Gastroesophageal sphincter (tissue), 4 donors: ENCODE results near the gene RAB3D. TPM values are rescaled to one million over a fixed set of nuclear protein-coding genes. Genes with fewer than 3 reads are reported as not detected.

Experiments used
- ATAC-seq: fragments of 150-250 bp; one replicate; pipeline ENCODE4 v1.9.1; 2016; ENCODE audit warnings: mild to moderate bottlenecking, moderate library complexity
- H3K27ac ChIP-seq, 4 donors: fragments of 200-600 bp; sonication (generic) in 3 of 4; 1 replicate in 3 of 4; 2 replicates in 1 of 4; pipeline ENCODE4 v1.5.1; 2016 to 2019
- H3K27me3 ChIP-seq: fragments of 200-600 bp; sonication (generic); one replicate; pipeline ENCODE4 v1.5.1; 2019
- H3K36me3 ChIP-seq, 2 donors: fragments of 200-600 bp; sonication (generic); one replicate each; pipeline ENCODE4 v1.5.1; 2019; ENCODE audit warnings: control low read depth in 1 of 2
- H3K4me1 ChIP-seq, 3 donors: fragments of 200-600 bp; sonication (generic); 1 replicate in 2 of 3; 2 replicates in 1 of 3; pipeline ENCODE4 v1.5.1; 2016 to 2019; ENCODE audit warnings: control low read depth in 2 of 3
- H3K4me3 ChIP-seq, 2 donors: fragments of 200-600 bp; sonication (generic); one replicate each; pipeline ENCODE4 v1.5.1; 2019; ENCODE audit warnings: mild to moderate bottlenecking in 1 of 2, moderate library complexity in 1 of 2
- H3K9me3 ChIP-seq, 3 donors: fragments of 200-600 bp; sonication (generic); one replicate each; pipeline ENCODE4 v1.5.1; 2017 to 2019; ENCODE audit warnings: control low read depth in 2 of 3
- CTCF ChIP-seq, 4 experiments: fragments of 200-600 bp in 2 of 4; fragments of 450-650 bp in 2 of 4; sonication (generic) in 1 of 4; IDR thresholded peaks; one replicate each; pipeline ENCODE4 v1.5.1; 2017 to 2019; ENCODE audit warnings: antibody characterized with exemption in 4 of 4, mild to moderate bottlenecking in 2 of 4, moderate library complexity in 2 of 4
- EP300 ChIP-seq: sonication (generic); formaldehyde crosslinking; IDR thresholded peaks from one replicate; pipeline ENCODE4 v1.6.1; 2017; ENCODE audit warnings: antibody characterized with exemption, mild to moderate bottlenecking
- POLR2A ChIP-seq, 2 donors: fragments of 450-650 bp; IDR thresholded peaks; one replicate each; pipeline ENCODE4 v1.6.1; 2017; ENCODE audit warnings: antibody characterized with exemption in 2 of 2, mild to moderate bottlenecking in 2 of 2, moderate library complexity in 1 of 2
- POLR2AphosphoS5 ChIP-seq: sonication (generic); formaldehyde crosslinking; IDR thresholded peaks from one replicate; pipeline ENCODE4 v1.6.1; 2017; ENCODE audit warnings: antibody characterized with exemption
- WGBS, 2 donors: methylation state at CpG; one replicate each; pipeline ENCODE4 v1.1.5; 2018; ENCODE audit warnings: low coverage in 1 of 2; 5-methylcytosine and 5-hydroxymethylcytosine counted together
- total RNA-seq, 4 donors: library from RNA; depleted of rRNA; stranded (reverse); fragments of >200 nt; gene quantifications; one replicate each; pipeline ENCODE4 v1.1.0, GENCODE V29; 2016

The RAB3D gene
- total RNA-seq, 4 donors from 2014 or later: 21.5 to 43.7 (median 28.0) TPM

DNA sequence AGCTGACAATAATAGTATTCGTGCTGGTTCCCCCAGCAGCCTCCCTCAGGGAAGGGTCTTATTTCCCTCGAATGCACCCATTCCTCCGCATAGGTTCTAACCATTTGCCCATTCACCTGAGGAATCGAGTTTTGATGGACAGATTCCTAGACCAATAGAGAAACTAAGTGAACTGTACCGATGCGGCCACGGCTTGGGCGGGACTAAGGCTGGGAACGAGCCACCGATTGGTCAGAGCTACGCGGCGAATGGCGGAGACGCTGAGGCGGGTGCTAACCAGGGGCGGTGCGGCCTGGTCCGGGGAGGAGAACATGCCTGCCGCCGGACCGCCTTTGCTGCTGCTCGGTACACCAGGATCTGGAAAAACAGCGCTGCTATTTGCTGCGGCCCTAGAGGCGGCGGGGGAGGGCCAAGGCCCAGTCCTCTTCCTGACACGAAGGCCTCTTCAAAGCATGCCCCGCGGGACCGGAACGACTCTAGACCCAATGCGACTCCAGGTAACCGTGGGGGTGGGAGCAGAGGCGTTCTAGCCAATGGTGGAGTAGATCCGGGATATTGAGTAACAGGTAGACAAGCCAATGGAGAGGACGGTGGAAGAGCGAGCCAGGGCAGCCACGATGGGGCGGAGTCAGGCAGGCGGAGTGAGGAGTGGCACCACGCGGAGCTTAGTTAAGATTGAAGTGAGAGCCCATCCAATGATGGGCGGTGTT, 35.1 kb upstream of the RAB3D start, which contains the start of gene SWSAP1:
TSS of gene SWSAP1 (plus strand) at position 234 of the 710 bp plus-strand sequence. CDS start at position 249, 15 bp downstream.
- ATAC-seq: peak; percentile 98
- H3K4me1 ChIP-seq: peaks cover 0 to 54% (median 26%) of the 10 kb centered on the region in 3 donors
- peak within 1 kb of the TSS; percentile 66 to 72 for H3K4me3 ChIP-seq
- H3K36me3 ChIP-seq: peaks cover 0 to 20% of the 10 kb centered on the region in 2 donors
- H3K9me3 ChIP-seq: no peaks in the 10 kb centered on the region
- 0% methylated on average over 4 to 14 of the region's 44 CpGs for WGBS, 2 donors
- H3K27me3 ChIP-seq: no peaks in the 10 kb centered on the region
- peak within 1 kb of the TSS; percentile 82 to 99 (median 96) for H3K27ac ChIP-seq
- TF ChIP-seq EP300 (no peak), CTCF (IDR thresholded peaks at IDR 0.05) (no peak), POLR2A (IDR thresholded peaks at IDR 0.05) (peak; percentile 37 to 56), POLR2AphosphoS5 (peak; percentile 13)

GRCh38 chr19:11373885-11374432, 34.5 kb upstream of the RAB3D start:
- Histone ChIP-seq H3K9me3 (no peaks in the 10 kb centered on the region), H3K4me3 (peak overlapping the region; percentile 66 to 72), H3K4me1 (peaks cover 0 to 49% (median 26%) of the 10 kb centered on the region in 3 donors), H3K36me3 (peaks cover 0 to 26% of the 10 kb centered on the region in 2 donors), H3K27ac (peak overlapping the region; percentile 81 to 99 (median 96)), H3K27me3 (no peaks in the 10 kb centered on the region)
- 32 to 41% methylated on average over 5 to 8 of the region's 11 CpGs for WGBS, 2 donors
- no peak for ATAC-seq
- TF ChIP-seq CTCF (IDR thresholded peaks at IDR 0.05) (no peak), POLR2A (IDR thresholded peaks at IDR 0.05) (no peak), EP300 (no peak), POLR2AphosphoS5 (no peak)

DNA sequence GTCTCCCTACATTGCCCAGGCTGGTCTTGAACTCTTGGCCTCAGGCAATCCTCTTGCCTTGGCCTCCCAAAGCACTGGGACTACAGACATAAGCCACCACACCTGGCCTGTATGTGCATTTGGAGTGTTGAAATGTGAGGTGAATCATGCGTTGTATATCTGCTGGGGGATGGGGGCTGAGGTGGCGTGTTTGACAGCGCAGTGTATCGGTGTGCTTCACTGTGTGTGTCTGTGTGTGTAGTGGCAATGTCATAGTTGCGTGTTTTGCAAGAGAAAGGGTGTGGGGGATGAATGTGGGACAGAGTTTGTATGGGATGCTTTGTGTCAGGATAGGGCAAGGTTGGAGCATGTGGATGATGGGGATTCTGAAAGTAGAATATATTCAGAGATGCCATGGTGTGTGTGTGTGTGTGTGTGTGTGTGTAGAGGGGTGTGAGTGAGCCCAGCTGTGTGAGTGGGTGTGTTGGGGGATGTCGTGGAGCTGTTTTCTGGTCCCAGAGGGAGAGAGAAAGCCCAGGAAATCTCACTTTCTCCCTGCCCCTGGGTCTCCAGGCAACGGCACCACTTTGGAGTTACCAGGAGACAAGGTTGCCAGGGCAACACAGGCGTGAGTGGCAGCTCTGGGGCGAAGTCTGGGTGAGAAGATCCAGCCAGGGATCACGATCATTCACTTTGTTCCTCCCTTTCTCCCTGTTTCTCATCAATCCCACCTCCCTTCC, 33.9 kb upstream of the RAB3D start:
- WGBS, 2 donors: 51 to 55% methylated on average over 8 to 9 of the region's 10 CpGs
- H3K27me3 ChIP-seq: no peaks in the 10 kb centered on the region
- H3K4me1 ChIP-seq: peaks cover 0 to 43% (median 26%) of the 10 kb centered on the region in 3 donors
- TF ChIP-seq POLR2AphosphoS5: no peak
- TF ChIP-seq EP300: no peak
- TF ChIP-seq POLR2A (IDR thresholded peaks at IDR 0.05): no peak
- TF ChIP-seq CTCF (IDR thresholded peaks at IDR 0.05): no peak
- ATAC-seq: no peak
- H3K4me3 ChIP-seq: no peak overlapping the region
- H3K27ac ChIP-seq: no peak overlapping the region
- H3K9me3 ChIP-seq: no peaks in the 10 kb centered on the region
- H3K36me3 ChIP-seq: peaks cover 0 to 26% of the 10 kb centered on the region in 2 donors

DNA sequence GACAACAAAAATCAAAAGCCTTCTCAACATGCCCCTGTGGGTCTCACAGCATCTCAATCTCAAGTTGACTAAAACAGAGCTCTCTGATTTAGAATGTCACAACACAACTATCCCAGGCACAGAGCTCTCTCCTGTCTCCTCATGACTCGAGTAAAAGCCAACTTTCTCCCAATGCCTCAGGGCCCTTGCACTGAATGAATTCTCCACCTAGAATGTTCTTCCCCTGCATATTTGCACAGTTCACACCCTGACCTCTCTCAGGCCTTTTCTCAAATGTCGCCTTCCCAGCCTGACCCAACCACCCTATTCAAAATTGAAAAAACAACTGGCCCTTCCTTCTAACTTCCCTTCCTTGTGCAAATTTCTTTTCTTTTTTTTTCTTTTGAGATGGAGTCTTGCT, 31.3 kb upstream of the RAB3D start:
- no peak for TF ChIP-seq CTCF (IDR thresholded peaks at IDR 0.05)
- no peak for TF ChIP-seq POLR2AphosphoS5

More for the DNA sequence above, 31.3 kb upstream of the RAB3D start:
- WGBS, 2 donors: 66 to 92% methylated on average over 2 of the region's 2 CpGs
- Histone ChIP-seq H3K27me3 (no peaks in the 10 kb centered on the region), H3K4me1 (peaks cover 0 to 17% (median 9%) of the 10 kb centered on the region in 3 donors), H3K36me3 (peaks cover 0 to 37% of the 10 kb centered on the region in 2 donors), H3K4me3 (no peak overlapping the region), H3K9me3 (no peaks in the 10 kb centered on the region), H3K27ac (no peak overlapping the region)
- no peak for ATAC-seq
